GM04503 (cell line): ENCODE results near the gene SPOUT1.
"Not testable (repeated sequence)": the region's sequence is repeated elsewhere in the genome, so short reads cannot be mapped to it uniquely, and the experiment has no call there.

ENCODE experiments used
- DNase-seq: peaks from one replicate; pipeline ENCODE4 v3.0.0-alpha.2; 2012; ENCODE audit warnings: low read depth

The SPOUT1 gene

GRCh38 chr9:128809831-128810230 lies 19.8 kb downstream of the SPOUT1 start:
- no peak for DNase-seq

- no peak for DNase-seq
Observed at GRCh38 chr9:128809036-128809599, 20.5 kb downstream of the SPOUT1 start.

- no peak for DNase-seq
Observed at GRCh38 chr9:128808543-128808942, 21.1 kb downstream of the SPOUT1 start.

GRCh38 chr9:128807827-128808226 lies 21.8 kb downstream of the SPOUT1 start:
- no peak for DNase-seq

- DNase-seq = no peak
Observed at GRCh38 chr9:128805661-128806060, 23.9 kb downstream of the SPOUT1 start.

GRCh38 chr9:128802482-128802881 lies 27.1 kb downstream of the SPOUT1 start:
- DNase-seq = no peak

GRCh38 chr9:128800061-128800460 lies 29.5 kb downstream of the SPOUT1 start:
- no peak for DNase-seq

GRCh38 chr9:128798896-128799295 lies 30.7 kb downstream of the SPOUT1 start:
- DNase-seq = no peak

GRCh38 chr9:128794961-128795360 lies 34.6 kb downstream of the SPOUT1 start:
- DNase-seq = not testable (repeated sequence)

GRCh38 chr9:128792978-128793686 lies 36.5 kb downstream of the SPOUT1 start:
- no peak for DNase-seq

GRCh38 chr9:128792134-128792533 lies 37.5 kb downstream of the SPOUT1 start:
- no peak for DNase-seq

GRCh38 chr9:128790536-128790935 lies 39.1 kb downstream of the SPOUT1 start:
- no peak for DNase-seq

- no peak for DNase-seq
Observed at GRCh38 chr9:128788445-128788844, 41.1 kb downstream of the SPOUT1 start.

GRCh38 chr9:128787659-128788058 lies 41.9 kb downstream of the SPOUT1 start:
- no peak for DNase-seq

- DNase-seq = no peak
Observed at GRCh38 chr9:128786681-128787601, 42.7 kb downstream of the SPOUT1 start, which contains the start of gene TBC1D13. TBC1D13 (plus strand) TSS chr9:128787253; CDS start chr9:128787354, 101 bp downstream.

GRCh38 chr9:128785427-128785826 lies 44.2 kb downstream of the SPOUT1 start:
- no peak for DNase-seq

GRCh38 chr9:128782669-128783068 lies 46.9 kb downstream of the SPOUT1 start:
- no peak for DNase-seq

- DNase-seq = no peak
Observed at GRCh38 chr9:128781187-128782070, 48.2 kb downstream of the SPOUT1 start.

- DNase-seq = not testable (repeated sequence)
Observed at GRCh38 chr9:128780093-128780492, 49.5 kb downstream of the SPOUT1 start.

GRCh38 chr9:128774804-128775203 lies 54.8 kb downstream of the SPOUT1 start:
- DNase-seq = no peak

GRCh38 chr9:128773049-128773448 lies 56.5 kb downstream of the SPOUT1 start:
- no peak for DNase-seq
